WTC11 (cell line): ENCODE data around the gene SLC31A2.

Experiments
- SP1 ChIP-seq: sonication (generic); formaldehyde crosslinking; conservative IDR thresholded peaks from 2 replicates; pipeline ENCODE4 v1.8.1; 2022; ENCODE audit warnings: missing genetic modification reagents
- ZNF121 ChIP-seq: sonication (generic); formaldehyde crosslinking; IDR thresholded peaks from 2 replicates; pipeline ENCODE4 v1.8.0; 2023; ENCODE audit warnings: missing genetic modification reagents
- ZNF423 ChIP-seq: fragments of 250-450 bp; sonication (Bioruptor Pico); IDR thresholded peaks from 2 replicates; pipeline ENCODE4 v2.1.2; 2022; ENCODE audit warnings: mild to moderate bottlenecking, moderate library complexity
- TF ChIP-seq, protein P1 (sequence below): sonication (generic); formaldehyde crosslinking; IDR thresholded peaks from 2 replicates; pipeline ENCODE4 v1.8.0; 2022; ENCODE audit warnings: mild to moderate bottlenecking, missing genetic modification reagents
- TF ChIP-seq, protein P2 (sequence below): sonication (generic); formaldehyde crosslinking; IDR thresholded peaks from 2 replicates; pipeline ENCODE4 v1.8.1; 2023; ENCODE audit warnings: mild to moderate bottlenecking, missing genetic modification reagents, moderate library complexity
- TF ChIP-seq, protein P3 (sequence below): fragments of 200-600 bp; IDR thresholded peaks from 2 replicates; pipeline ENCODE4 v1.8.0; 2022; ENCODE audit warnings: antibody characterized with exemption
- TF ChIP-seq, protein P4 (sequence below): sonication (generic); formaldehyde crosslinking; IDR thresholded peaks from 2 replicates; pipeline ENCODE4 v1.8.1; 2022; ENCODE audit warnings: mild to moderate bottlenecking, moderate library complexity, missing genetic modification reagents
- TF ChIP-seq, protein P5 (sequence below): sonication (generic); formaldehyde crosslinking; IDR thresholded peaks from 2 replicates; pipeline ENCODE4 v1.8.0; 2022; ENCODE audit warnings: mild to moderate bottlenecking, missing genetic modification reagents
- TF ChIP-seq, protein P6 (sequence below): sonication (generic); formaldehyde crosslinking; IDR thresholded peaks from 2 replicates; pipeline ENCODE4 v1.8.0; 2022; ENCODE audit warnings: missing genetic modification reagents

DNA sequence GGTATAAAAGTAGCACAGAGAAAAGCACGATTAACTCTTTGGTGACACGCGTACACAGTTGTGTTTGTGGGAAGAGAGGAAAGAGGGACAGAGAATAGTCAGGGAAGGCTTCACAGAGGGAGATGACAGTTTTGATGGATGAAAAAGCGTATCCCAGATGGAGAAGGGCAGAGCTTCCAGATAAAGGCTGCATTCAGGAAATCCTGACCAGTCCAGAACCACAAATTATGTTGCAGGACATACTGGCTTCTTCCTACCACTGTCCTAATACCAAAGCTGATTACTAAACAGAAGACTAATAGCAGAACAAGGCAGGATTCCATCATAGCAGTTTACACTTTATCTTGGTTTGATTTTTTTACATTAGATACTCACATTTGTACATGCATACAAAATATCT, 34.5 kb downstream of the SLC31A2 start:
- TF ChIP-seq, protein P1, sequence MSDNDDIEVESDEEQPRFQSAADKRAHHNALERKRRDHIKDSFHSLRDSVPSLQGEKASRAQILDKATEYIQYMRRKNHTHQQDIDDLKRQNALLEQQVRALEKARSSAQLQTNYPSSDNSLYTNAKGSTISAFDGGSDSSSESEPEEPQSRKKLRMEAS (CRISPR knock-in tag): no peak
- no peak for TF ChIP-seq ZNF423 (CRISPR knock-in tag)
- TF ChIP-seq, protein P2, sequence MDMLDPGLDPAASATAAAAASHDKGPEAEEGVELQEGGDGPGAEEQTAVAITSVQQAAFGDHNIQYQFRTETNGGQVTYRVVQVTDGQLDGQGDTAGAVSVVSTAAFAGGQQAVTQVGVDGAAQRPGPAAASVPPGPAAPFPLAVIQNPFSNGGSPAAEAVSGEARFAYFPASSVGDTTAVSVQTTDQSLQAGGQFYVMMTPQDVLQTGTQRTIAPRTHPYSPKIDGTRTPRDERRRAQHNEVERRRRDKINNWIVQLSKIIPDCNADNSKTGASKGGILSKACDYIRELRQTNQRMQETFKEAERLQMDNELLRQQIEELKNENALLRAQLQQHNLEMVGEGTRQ: no peak
- TF ChIP-seq, protein P3, sequence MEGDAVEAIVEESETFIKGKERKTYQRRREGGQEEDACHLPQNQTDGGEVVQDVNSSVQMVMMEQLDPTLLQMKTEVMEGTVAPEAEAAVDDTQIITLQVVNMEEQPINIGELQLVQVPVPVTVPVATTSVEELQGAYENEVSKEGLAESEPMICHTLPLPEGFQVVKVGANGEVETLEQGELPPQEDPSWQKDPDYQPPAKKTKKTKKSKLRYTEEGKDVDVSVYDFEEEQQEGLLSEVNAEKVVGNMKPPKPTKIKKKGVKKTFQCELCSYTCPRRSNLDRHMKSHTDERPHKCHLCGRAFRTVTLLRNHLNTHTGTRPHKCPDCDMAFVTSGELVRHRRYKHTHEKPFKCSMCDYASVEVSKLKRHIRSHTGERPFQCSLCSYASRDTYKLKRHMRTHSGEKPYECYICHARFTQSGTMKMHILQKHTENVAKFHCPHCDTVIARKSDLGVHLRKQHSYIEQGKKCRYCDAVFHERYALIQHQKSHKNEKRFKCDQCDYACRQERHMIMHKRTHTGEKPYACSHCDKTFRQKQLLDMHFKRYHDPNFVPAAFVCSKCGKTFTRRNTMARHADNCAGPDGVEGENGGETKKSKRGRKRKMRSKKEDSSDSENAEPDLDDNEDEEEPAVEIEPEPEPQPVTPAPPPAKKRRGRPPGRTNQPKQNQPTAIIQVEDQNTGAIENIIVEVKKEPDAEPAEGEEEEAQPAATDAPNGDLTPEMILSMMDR: no peak
- TF ChIP-seq, protein P4, sequence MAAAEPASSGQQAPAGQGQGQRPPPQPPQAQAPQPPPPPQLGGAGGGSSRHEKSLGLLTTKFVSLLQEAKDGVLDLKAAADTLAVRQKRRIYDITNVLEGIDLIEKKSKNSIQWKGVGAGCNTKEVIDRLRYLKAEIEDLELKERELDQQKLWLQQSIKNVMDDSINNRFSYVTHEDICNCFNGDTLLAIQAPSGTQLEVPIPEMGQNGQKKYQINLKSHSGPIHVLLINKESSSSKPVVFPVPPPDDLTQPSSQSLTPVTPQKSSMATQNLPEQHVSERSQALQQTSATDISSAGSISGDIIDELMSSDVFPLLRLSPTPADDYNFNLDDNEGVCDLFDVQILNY (CRISPR knock-in tag): no peak
- TF ChIP-seq, protein P5, sequence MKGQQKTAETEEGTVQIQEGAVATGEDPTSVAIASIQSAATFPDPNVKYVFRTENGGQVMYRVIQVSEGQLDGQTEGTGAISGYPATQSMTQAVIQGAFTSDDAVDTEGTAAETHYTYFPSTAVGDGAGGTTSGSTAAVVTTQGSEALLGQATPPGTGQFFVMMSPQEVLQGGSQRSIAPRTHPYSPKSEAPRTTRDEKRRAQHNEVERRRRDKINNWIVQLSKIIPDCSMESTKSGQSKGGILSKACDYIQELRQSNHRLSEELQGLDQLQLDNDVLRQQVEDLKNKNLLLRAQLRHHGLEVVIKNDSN (CRISPR knock-in tag): no peak
- no peak for TF ChIP-seq SP1 (CRISPR knock-in tag)
- TF ChIP-seq, protein P6, sequence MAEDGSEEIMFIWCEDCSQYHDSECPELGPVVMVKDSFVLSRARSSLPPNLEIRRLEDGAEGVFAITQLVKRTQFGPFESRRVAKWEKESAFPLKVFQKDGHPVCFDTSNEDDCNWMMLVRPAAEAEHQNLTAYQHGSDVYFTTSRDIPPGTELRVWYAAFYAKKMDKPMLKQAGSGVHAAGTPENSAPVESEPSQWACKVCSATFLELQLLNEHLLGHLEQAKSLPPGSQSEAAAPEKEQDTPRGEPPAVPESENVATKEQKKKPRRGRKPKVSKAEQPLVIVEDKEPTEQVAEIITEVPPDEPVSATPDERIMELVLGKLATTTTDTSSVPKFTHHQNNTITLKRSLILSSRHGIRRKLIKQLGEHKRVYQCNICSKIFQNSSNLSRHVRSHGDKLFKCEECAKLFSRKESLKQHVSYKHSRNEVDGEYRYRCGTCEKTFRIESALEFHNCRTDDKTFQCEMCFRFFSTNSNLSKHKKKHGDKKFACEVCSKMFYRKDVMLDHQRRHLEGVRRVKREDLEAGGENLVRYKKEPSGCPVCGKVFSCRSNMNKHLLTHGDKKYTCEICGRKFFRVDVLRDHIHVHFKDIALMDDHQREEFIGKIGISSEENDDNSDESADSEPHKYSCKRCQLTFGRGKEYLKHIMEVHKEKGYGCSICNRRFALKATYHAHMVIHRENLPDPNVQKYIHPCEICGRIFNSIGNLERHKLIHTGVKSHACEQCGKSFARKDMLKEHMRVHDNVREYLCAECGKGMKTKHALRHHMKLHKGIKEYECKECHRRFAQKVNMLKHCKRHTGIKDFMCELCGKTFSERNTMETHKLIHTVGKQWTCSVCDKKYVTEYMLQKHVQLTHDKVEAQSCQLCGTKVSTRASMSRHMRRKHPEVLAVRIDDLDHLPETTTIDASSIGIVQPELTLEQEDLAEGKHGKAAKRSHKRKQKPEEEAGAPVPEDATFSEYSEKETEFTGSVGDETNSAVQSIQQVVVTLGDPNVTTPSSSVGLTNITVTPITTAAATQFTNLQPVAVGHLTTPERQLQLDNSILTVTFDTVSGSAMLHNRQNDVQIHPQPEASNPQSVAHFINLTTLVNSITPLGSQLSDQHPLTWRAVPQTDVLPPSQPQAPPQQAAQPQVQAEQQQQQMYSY (CRISPR knock-in tag): no peak
- TF ChIP-seq ZNF121 (CRISPR knock-in tag): no peak
